Progenitor cell of endocrine pancreas (in vitro differentiated cells): ENCODE results near the gene HTR2A. TPM values are rescaled to one million over a fixed set of nuclear protein-coding genes. Genes with fewer than 3 reads are reported as not detected.

ENCODE experiments used
- DNase-seq: peaks from one replicate; pipeline ENCODE4 v3.0.0; 2021; ENCODE audit warnings: low spot score; ENCODE audit not compliant: unreplicated experiment
- H3K27ac Mint-ChIP-seq: 2 replicates; pipeline ENCODE4 v1.8.0; 2021; ENCODE audit warnings: mild to moderate bottlenecking, moderate library complexity, mixed read lengths
- H3K27me3 Mint-ChIP-seq: 2 replicates; pipeline ENCODE4 v1.8.0; 2021; ENCODE audit warnings: mixed read lengths
- H3K36me3 Mint-ChIP-seq: 2 replicates; pipeline ENCODE4 v1.8.0; 2022; ENCODE audit warnings: mixed read lengths; ENCODE audit not compliant: insufficient read depth
- H3K4me1 Mint-ChIP-seq: 2 replicates; pipeline ENCODE4 v1.8.0; 2021; ENCODE audit warnings: low read depth, mixed read lengths
- H3K4me3 Mint-ChIP-seq: 2 replicates; pipeline ENCODE4 v1.8.0; 2021; ENCODE audit warnings: low read depth, mild to moderate bottlenecking, moderate library complexity, mixed read lengths
- H3K9me3 Mint-ChIP-seq: 2 replicates; pipeline ENCODE4 v1.8.0; 2021; ENCODE audit warnings: low read depth, mixed read lengths
- total RNA-seq: library from RNA; stranded (reverse); gene quantifications from 2 replicates; pipeline ENCODE4 v1.2.1, GENCODE V29; 2021
- TF ChIP-seq, protein P1 (sequence below): fragments of 200-600 bp; sonication (generic); IDR thresholded peaks from one replicate; pipeline ENCODE4 v1.5.0; 2021; ENCODE audit warnings: antibody characterized with exemption, mild to moderate bottlenecking; ENCODE audit not compliant: unreplicated experiment

The HTR2A gene
- total RNA-seq, 1 donor from 2014 or later: not detected

DNA sequence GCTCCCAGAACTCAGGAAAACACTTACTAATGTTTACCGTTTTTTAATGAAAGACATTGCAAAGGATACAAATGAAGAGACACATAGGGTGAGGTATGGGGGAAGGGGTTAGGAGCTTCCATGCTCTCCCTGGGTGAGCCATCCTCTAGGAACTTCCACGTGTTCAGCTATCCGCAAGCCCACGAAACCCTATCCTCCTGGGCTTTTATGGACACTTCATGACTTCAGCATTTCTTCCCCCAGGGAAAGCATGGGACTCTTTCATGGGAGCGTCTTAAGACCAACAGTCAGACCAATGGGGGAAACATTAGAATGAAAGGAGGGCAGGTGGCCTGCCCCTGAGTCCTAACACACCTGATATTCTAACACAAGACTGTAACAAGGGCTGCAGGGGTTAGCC, 93.3 kb downstream of the HTR2A start:
- Mint-ChIP-seq H3K4me3 (no peak overlapping the region), H3K36me3 (no peaks in the 10 kb centered on the region), H3K27ac (no peak overlapping the region), H3K4me1 (no peaks in the 10 kb centered on the region), H3K9me3 (no peaks in the 10 kb centered on the region), H3K27me3 (no peaks in the 10 kb centered on the region)
- DNase-seq: no peak
- TF ChIP-seq, protein P1, sequence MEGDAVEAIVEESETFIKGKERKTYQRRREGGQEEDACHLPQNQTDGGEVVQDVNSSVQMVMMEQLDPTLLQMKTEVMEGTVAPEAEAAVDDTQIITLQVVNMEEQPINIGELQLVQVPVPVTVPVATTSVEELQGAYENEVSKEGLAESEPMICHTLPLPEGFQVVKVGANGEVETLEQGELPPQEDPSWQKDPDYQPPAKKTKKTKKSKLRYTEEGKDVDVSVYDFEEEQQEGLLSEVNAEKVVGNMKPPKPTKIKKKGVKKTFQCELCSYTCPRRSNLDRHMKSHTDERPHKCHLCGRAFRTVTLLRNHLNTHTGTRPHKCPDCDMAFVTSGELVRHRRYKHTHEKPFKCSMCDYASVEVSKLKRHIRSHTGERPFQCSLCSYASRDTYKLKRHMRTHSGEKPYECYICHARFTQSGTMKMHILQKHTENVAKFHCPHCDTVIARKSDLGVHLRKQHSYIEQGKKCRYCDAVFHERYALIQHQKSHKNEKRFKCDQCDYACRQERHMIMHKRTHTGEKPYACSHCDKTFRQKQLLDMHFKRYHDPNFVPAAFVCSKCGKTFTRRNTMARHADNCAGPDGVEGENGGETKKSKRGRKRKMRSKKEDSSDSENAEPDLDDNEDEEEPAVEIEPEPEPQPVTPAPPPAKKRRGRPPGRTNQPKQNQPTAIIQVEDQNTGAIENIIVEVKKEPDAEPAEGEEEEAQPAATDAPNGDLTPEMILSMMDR: no peak

GRCh38 chr13:46801858-46802257, 95.0 kb downstream of the HTR2A start:
- DNase-seq: no peak
- Mint-ChIP-seq H3K27me3 (no peaks in the 10 kb centered on the region), H3K9me3 (no peaks in the 10 kb centered on the region), H3K4me1 (peaks cover 7% of the 10 kb centered on the region), H3K36me3 (no peaks in the 10 kb centered on the region), H3K4me3 (no peak overlapping the region), H3K27ac (no peak overlapping the region)
- TF ChIP-seq, protein P1: no peak

DNA sequence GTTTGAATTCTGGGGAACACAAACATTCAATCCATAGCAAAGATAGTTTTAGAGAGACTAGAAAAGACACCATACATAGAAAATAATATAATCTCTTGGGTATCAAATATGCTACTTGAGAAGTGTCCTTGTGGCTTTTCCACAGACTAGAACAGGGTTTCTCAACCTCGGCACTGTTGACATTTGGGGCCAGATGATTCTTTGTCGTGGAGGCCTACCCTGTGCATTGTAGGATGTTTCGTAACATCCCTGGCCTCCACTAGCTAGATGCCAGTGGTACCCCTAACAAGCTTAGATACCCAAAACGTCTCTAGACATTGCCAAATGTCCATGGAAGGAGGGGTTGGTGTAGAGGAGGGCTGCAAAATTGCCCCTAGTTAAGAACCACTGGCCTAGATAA, 97.7 kb downstream of the HTR2A start:
- peaks cover 4% of the 10 kb centered on the region for H3K36me3 Mint-ChIP-seq
- no peaks in the 10 kb centered on the region for H3K9me3 Mint-ChIP-seq
- no peak overlapping the region for H3K27ac Mint-ChIP-seq
- H3K27me3 Mint-ChIP-seq: no peaks in the 10 kb centered on the region
- no peak for DNase-seq
- H3K4me1 Mint-ChIP-seq: peaks cover 14% of the 10 kb centered on the region
- TF ChIP-seq, protein P1: no peak
- no peak overlapping the region for H3K4me3 Mint-ChIP-seq

GRCh38 chr13:46797501-46798237, 99.2 kb downstream of the HTR2A start:
- H3K27ac Mint-ChIP-seq: peak overlapping the region; percentile 98
- no peaks in the 10 kb centered on the region for H3K27me3 Mint-ChIP-seq
- no peaks in the 10 kb centered on the region for H3K9me3 Mint-ChIP-seq
- TF ChIP-seq, protein P1: no peak
- H3K36me3 Mint-ChIP-seq: peaks cover 4% of the 10 kb centered on the region
- no peak for DNase-seq
- H3K4me3 Mint-ChIP-seq: peak overlapping the region; percentile 84
- peaks cover 16% of the 10 kb centered on the region for H3K4me1 Mint-ChIP-seq

DNA sequence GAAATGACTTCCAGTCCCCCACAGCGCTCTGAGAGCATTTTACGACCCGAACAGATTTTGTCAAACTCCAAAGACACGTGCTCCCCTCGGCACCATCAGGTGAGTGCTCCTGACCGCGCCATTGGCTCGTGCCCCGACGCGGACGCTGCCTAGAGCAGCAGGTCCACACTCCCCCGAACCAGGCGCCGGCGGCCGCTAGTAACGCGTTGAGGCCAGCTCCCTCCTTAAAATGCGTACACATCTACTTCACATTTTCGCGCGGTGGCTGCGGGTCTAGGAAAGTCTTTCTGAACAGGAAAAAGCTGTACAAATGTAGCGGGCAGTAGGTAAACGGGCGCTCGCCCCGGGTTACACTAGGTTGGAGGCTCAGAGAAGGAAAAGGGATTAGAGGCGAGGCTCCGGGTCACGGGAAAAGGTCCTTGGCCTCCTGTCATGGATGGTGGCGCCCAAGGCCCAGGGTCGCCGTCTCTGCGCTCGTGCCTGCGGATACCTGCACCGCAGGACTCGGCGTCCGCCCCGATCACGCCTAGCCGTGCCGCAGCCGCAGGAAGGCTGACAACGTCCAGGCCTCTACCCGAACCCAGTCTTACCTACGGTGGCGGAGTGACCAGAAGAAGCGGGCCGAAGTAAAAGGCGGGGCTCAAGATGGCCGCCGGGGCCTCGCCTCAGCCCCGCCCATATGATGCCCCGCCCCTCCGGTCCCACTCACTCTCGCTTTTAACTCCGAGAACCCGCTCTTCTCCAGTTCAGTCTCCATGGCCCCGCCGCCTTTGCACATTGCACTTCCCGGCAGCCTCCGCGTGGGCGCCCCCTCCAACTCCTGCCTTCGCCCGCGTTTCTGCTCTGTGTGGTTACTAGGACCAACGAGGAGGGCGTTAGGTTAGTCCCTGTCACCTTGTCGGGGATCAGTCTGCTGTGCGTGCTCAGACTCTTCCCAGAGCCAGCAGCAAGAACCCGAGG, 100.1 kb downstream of the HTR2A start, which contains the start of gene ESD:
TSS of gene ESD (minus strand) at position 647 of the 960 bp plus-strand sequence. CDS start 5,748 bp downstream, outside the sequence.
- TF ChIP-seq, protein P1: no peak
- DNase-seq: peak; percentile 78
- peak within 1 kb of the TSS; percentile 98 for H3K27ac Mint-ChIP-seq
- peak within 1 kb of the TSS; percentile 84 for H3K4me3 Mint-ChIP-seq
- H3K27me3 Mint-ChIP-seq: no peaks in the 10 kb centered on the region
- H3K9me3 Mint-ChIP-seq: no peaks in the 10 kb centered on the region
- H3K36me3 Mint-ChIP-seq: peaks cover 4% of the 10 kb centered on the region
- H3K4me1 Mint-ChIP-seq: peaks cover 16% of the 10 kb centered on the region
